Measurements from ENCODE around the gene DNAI2. TPM values are rescaled to one million over a fixed set of nuclear protein-coding genes. Genes with fewer than 3 reads are reported as not detected.

The DNAI2 gene
- total RNA-seq, 1 donor from 2014 or later, result not detected

DNA sequence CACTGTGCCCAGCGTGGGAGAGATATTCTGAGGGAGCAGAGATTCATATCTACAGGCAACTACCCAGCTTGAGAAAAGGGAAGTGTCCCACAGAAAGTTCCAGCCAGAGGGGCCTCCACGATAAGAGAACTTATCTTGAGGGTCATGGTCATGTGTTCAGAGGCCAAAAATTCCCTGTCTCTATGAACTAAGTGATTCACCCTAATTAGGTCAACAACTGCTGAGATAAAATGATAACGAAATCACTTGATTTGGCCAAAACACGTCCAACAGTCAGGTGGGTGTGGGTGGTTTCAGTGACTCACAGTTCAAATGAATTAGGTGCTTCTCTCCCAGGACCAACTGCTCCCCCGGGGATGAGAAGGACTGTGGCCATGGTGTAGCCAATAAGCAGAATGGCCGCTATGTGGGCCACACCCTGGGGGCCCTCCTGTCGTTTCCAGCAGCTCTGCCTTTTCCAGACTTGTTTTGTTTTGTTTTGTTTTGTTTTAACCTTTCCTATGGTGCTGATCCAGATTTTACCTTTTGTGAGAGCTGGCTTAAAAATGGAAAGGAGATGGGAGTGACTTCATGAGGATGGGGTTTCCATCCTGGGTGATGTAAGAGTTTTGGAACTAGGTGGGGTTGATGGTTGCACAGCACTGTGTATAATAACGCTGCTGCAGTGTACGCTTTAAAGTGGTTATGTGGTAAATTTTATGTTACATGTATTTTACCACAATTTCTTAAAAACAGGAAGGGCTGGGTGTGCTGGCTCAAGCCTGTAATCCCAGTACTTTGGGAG is 8.7 kb downstream of the DNAI2 start:
- Mint-ChIP-seq H3K4me3 (ENCODE audit: low read depth) (no peak overlapping the region), H3K9me3 (ENCODE audit: low read depth) (no peaks in the 10 kb centered on the region), H3K4me1 (ENCODE audit: low read depth) (peaks cover 2% of the 10 kb centered on the region)

GRCh38 chr17:74283371-74283673 is 9.3 kb downstream of the DNAI2 start:
- Mint-ChIP-seq H3K4me1 (ENCODE audit: low read depth) (peaks cover 2% of the 10 kb centered on the region), H3K4me3 (ENCODE audit: low read depth) (no peak overlapping the region), H3K36me3 (ENCODE audit: insufficient read depth) (no peaks in the 10 kb centered on the region), H3K9me3 (ENCODE audit: low read depth) (no peaks in the 10 kb centered on the region), H3K27ac (no peak overlapping the region), H3K27me3 (peaks cover 7% of the 10 kb centered on the region)
- TF ChIP-seq, protein P1, sequence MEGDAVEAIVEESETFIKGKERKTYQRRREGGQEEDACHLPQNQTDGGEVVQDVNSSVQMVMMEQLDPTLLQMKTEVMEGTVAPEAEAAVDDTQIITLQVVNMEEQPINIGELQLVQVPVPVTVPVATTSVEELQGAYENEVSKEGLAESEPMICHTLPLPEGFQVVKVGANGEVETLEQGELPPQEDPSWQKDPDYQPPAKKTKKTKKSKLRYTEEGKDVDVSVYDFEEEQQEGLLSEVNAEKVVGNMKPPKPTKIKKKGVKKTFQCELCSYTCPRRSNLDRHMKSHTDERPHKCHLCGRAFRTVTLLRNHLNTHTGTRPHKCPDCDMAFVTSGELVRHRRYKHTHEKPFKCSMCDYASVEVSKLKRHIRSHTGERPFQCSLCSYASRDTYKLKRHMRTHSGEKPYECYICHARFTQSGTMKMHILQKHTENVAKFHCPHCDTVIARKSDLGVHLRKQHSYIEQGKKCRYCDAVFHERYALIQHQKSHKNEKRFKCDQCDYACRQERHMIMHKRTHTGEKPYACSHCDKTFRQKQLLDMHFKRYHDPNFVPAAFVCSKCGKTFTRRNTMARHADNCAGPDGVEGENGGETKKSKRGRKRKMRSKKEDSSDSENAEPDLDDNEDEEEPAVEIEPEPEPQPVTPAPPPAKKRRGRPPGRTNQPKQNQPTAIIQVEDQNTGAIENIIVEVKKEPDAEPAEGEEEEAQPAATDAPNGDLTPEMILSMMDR (IDR thresholded peaks at IDR 0.05; ENCODE audit: unreplicated experiment), result no peak
- no peak for DNase-seq (ENCODE audit: low spot score, unreplicated experiment)

More for the DNA sequence above, 8.7 kb downstream of the DNAI2 start:
- H3K27ac Mint-ChIP-seq, result no peak overlapping the region
- no peaks in the 10 kb centered on the region for H3K36me3 Mint-ChIP-seq (ENCODE audit: insufficient read depth)
- TF ChIP-seq, protein P1 (IDR thresholded peaks at IDR 0.05; ENCODE audit: unreplicated experiment), result no peak
- peaks cover 7% of the 10 kb centered on the region for H3K27me3 Mint-ChIP-seq
- no peak for DNase-seq (ENCODE audit: low spot score, unreplicated experiment)

- no peak for DNase-seq (ENCODE audit: low spot score, unreplicated experiment)
- peaks cover 2% of the 10 kb centered on the region for H3K4me1 Mint-ChIP-seq (ENCODE audit: low read depth)
- H3K27ac Mint-ChIP-seq, result no peak overlapping the region
- H3K9me3 Mint-ChIP-seq (ENCODE audit: low read depth), result no peaks in the 10 kb centered on the region
- peaks cover 7% of the 10 kb centered on the region for H3K27me3 Mint-ChIP-seq
- TF ChIP-seq, protein P1 (IDR thresholded peaks at IDR 0.05; ENCODE audit: unreplicated experiment), result no peak
- no peak overlapping the region for H3K4me3 Mint-ChIP-seq (ENCODE audit: low read depth)
- no peaks in the 10 kb centered on the region for H3K36me3 Mint-ChIP-seq (ENCODE audit: insufficient read depth)
Observed at GRCh38 chr17:74287031-74287602, 13.1 kb downstream of the DNAI2 start.

GRCh38 chr17:74288785-74289184 is 14.8 kb downstream of the DNAI2 start:
- Mint-ChIP-seq H3K4me3 (ENCODE audit: low read depth) (no peak overlapping the region), H3K27me3 (peaks cover 7% of the 10 kb centered on the region), H3K9me3 (ENCODE audit: low read depth) (no peaks in the 10 kb centered on the region), H3K27ac (no peak overlapping the region), H3K36me3 (ENCODE audit: insufficient read depth) (no peaks in the 10 kb centered on the region), H3K4me1 (ENCODE audit: low read depth) (peaks cover 2% of the 10 kb centered on the region)
- TF ChIP-seq, protein P1 (IDR thresholded peaks at IDR 0.05; ENCODE audit: unreplicated experiment), result no peak
- no peak for DNase-seq (ENCODE audit: low spot score, unreplicated experiment)

DNA sequence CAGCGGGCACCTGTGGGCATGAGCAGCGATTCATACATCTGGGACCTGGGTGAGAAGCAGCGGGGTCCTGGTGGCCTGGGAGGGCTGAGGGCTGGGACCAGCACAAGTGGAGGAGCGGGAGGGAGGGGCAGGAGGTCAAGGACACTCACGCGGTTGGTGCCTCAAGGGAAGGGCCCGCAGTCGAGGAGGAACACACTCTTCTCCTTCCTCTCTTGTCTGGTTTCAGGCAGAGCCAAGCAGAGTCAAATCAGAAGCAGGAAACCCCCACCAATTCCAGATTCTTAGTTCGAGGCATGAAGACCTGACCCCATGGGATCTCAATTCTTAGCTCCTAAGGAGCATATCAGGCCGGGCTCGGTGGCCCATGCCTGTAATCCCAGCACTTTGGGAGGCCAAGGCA is 15.7 kb downstream of the DNAI2 start:
- Mint-ChIP-seq H3K27ac (no peak overlapping the region), H3K4me1 (ENCODE audit: low read depth) (peaks cover 2% of the 10 kb centered on the region), H3K4me3 (ENCODE audit: low read depth) (no peak overlapping the region)

More for the DNA sequence above, 15.7 kb downstream of the DNAI2 start:
- H3K27me3 Mint-ChIP-seq, result peaks cover 7% of the 10 kb centered on the region
- H3K36me3 Mint-ChIP-seq (ENCODE audit: insufficient read depth), result no peaks in the 10 kb centered on the region
- TF ChIP-seq, protein P1 (IDR thresholded peaks at IDR 0.05; ENCODE audit: unreplicated experiment), result no peak
- DNase-seq (ENCODE audit: low spot score, unreplicated experiment), result no peak
- peaks cover under 1% of the 10 kb centered on the region for H3K9me3 Mint-ChIP-seq (ENCODE audit: low read depth)
